GM04503 (cell line): ENCODE data around the gene ZNF689.
"Not testable (repeated sequence)": the region's sequence is repeated elsewhere in the genome, so short reads cannot be mapped to it uniquely, and the experiment has no call there.

ENCODE experiments used
- DNase-seq: peaks from one replicate; pipeline ENCODE4 v3.0.0-alpha.2; 2012; ENCODE audit warnings: low read depth

Gene ZNF689

DNA sequence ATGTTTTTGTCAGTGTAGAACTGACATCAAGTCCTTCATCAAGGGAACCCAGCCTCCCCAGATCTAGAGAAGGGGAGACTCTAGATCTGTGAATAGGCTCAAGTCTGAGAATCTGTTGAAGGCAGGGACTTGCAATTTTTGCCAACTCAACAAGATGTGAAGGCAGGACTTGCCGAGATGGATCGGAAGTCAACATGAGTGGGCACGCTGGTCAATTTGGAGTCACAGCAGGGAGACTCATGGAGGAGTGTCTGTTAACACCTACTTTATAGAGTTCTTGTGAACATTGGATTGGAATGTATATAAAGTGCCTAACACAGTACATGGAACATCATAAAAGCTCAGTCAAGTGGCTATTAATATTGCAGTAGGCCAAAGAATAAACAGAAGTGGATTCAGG is 10.0 kb downstream of the ZNF689 start:
- no peak for DNase-seq

DNA sequence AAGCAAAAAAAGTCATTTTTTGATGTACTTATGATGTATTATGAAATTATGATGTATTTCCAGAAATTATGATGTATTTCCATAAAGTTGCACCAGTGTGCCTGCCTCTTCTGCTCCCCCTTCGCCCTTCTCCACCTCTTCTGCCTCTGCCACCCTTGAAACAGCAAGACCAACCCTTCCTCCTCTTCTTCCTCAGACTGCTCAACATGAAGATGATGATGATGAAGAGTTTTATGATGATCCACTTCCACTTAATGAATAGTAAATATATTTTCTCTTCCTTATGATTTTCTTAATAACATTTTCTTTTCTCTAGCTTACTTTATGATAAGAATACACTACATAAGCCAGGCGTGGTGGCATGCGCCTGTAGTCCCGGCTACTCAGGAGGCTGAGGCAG is 17.3 kb downstream of the ZNF689 start:
- DNase-seq = no peak

DNA sequence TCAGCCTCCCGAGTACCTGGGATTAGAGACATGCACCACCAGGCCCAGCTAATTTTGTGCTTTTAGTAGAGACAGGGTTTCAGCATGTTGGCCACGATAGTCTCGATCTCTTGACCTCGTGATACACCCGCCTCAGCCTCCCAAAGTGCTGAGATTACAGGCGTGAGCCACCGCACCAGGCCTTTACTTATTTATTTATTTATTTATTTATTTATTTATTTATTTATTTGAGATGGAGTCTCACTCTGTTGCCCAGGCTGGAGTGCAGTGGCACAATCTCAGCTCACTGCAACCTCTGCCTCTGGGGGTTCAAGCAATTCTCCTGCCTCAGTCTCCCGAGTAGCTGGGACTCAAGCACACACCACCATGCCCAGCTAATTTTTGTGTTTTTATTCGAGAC is 19.3 kb downstream of the ZNF689 start:
- DNase-seq = not testable (repeated sequence)

DNA sequence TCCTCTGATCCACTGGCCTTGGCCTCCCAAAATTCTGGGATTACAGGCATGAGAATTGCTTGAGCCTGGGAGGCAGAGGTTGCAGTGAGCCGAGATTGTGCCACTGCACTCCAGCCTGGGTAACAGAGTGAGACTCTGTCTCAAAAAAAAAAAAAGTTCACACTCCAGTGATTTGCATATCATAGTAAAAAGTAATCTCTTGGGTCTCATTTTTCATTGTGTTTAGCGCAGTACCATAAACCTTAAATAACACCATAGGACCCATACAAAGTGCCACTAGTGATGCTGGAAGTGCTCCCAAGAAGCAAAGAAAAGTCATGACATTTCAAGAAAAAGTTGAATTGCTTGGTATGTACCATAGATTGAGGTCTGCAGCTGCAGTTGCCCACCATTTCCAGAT is 20.6 kb downstream of the ZNF689 start:
- DNase-seq = not testable (repeated sequence)

DNA sequence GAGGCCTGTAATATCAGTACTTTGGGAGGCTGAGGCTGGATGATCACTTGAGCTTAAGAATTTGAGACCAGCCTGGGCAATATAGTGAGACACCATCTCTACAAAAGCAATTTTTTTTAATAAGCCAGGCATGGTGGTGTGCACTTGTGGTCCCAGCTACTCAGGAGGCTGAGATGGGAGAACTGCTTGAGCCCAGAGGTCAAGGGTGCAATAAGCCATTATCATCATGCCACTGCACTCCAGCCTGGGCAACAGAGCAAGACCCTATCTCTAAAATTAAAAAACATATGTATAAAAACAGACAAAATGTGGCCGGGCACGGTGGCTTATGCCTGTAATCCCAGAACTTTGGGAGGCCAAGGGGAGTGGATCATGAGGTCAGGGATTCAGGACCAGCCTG is 21.5 kb downstream of the ZNF689 start:
- no peak for DNase-seq

DNA sequence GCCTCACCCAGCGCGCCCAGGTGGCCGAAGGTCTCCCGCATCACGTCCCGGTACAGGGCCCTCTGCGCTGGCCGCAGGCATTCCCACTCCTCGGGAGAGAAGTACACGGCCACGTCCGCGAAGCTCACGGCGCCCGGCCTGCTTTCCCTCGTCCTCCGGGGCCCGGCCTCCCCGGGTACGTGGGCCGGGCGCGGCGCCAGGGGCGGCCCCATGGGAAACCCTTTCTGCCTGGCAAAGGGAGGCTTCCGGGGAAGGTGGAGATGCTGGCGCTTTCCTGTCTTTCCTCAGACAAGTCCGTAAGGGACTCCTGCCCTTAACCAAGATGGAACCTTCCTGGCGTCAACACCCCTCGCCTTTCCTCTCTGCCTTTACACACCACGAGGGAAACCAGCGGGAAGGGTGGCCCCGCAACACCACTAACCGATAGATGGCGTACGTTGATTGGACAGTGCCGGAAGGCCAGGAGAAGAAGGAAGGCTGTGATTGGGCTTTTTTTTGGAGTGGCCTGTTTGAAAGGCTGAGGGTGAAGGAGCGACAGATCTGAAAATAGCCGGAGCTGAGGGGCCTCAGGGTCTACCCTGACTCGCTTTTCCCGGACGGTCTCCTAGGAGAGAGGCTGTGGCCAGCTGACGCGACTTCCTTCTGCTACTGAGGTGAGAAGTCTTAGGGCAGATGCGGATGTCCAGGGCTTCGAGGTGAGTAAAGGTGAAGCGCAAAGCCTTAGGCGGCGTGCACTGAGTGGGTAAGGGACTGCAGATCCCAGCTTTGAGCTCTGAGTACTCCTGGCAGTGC is 24.6 kb downstream of the ZNF689 start, which contains the start of gene ZNF785:
Gene ZNF785, minus strand, starts transcription at position 298 of the 792 bp plus-strand sequence. Its CDS starts 86 bp downstream, at position 212.
- DNase-seq = peak; percentile 98

DNA sequence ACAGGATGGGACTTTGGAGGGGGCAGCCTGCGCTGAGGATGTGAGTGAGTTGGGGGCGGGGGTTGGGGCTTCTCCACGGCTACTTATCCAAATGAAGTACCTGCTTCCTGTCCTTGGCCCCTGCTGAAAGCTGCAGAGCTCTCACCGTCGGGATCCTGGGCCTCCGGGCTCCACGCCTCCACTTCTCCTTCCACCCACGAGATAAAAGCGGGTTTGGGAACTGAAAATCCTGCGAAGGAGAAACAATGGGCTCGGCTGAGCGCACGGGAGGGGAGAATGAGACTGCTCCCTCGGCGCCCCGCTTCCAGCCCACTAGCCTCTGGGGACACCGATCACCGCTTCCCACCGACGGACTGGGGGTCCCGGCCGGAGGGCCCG is 25.2 kb downstream of the ZNF689 start:
- DNase-seq = no peak

DNA sequence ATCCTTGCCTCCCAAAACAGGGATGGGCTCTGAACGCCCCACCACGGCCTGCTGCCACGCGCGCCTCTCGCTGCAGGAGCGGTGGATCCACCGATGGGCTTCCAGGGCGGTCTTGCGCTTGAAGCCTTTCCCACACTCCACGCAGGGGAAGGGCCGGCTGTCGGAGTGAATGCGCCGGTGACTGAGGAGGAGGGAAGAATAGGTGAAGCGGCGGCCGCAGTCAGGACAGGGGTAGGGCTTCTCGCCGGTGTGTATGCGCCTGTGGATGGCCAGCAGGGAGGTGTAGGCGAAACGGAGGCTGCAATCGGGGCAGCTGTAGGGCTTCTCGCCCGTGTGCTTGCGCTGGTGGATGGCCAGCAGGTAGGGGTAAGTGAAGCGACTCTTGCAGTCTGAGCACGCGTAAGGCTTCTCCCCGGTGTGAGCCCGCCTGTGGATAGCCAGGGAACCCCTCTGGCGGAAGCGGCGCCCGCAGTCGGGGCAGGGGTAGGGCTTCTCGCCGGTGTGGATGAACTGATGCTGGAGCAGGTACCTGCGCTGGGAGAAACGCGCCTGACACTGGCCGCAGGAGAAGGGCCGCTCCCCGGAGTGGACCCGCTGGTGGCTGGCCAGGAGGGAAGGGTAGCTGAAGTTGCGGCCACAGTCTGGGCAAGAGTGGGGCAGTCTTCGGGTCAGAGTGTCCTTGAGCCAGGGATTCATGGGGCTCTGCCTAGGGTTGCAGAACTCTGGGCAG is 27.4 kb downstream of the ZNF689 start:
- no peak for DNase-seq

DNA sequence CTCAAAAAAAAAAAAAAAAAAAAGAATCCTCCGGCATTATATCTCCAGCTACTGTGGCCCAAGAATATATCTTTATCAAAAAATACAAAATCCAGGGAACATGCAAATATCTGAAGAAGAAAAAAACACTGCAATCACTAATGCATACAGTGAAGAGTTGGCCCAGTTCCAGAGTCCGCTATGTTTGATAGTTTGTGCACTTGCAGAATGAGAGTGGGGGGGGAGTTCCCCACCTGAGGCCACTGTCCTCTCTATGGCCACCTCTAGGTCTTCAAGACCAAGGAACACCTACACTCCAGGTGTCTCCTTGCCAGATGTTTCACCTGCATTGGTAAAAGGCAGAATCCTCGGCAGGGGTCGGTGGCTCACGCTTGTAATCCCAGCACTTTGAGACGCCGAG is 28.7 kb downstream of the ZNF689 start:
- no peak for DNase-seq

DNA sequence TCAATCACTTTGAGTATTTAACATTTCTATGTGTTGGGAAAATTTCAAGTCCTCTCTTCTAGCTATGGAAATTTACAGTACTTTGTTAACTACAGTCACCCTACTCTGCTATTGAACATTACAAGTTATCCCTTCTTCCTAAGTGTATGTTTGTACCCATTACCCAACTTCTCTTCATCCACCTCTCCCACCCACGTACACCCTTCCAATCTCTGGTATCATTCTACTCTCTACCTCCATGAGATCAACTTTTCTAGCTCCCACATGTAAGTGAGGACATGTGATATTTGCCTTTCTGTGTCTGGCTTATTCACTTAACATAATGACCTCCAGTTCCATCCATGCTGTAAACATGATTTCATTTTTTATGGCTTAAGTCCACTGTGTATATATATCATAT is 35.5 kb downstream of the ZNF689 start:
- no peak for DNase-seq

DNA sequence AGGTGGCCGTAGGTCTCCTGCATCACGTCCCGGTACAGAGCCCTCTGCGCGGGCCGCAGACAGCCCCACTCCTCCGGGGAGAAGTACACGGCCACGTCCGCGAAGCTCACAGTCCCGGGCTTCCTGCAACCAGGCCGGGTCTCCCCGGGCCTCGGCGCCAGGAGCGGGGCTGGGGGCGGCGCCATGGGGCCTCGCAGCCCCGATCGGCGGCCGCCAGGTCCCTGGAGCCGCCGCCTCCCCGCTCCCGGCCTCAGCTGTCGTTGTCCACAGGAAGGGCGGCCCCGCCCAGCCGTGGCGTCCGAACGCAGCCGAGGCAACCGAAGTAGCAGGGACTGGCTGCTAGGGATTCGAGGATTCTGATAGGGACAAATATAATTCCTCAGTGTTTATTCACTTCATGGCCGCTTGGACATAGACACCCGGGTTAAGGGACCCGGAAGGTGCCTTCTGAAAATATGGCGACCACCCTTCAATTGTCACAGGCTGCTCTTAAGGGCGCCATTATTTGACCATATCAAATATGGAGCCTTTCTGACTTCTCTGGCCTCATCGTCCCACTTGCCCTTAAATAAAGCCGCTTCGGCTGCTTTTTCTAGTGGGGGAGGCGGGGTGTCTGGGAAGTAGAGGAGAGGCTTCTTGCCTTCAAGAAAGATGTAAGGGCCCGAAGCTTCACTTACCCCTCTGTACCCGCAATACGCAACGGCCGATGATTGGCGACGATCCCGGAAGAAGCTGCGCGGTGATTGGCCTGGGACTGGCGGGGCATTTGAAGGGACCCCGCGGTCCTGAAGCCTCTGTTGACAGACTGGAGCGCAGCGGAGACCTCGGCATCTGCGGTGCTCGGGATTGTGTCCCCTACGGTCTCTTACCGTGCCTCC is 38.5 kb downstream of the ZNF689 start, which contains the start of gene ZNF688:
Gene ZNF688, minus strand, starts transcription at position 270 of the 878 bp plus-strand sequence. Its CDS starts 85 bp downstream, at position 185.
- peak; percentile 93 for DNase-seq

DNA sequence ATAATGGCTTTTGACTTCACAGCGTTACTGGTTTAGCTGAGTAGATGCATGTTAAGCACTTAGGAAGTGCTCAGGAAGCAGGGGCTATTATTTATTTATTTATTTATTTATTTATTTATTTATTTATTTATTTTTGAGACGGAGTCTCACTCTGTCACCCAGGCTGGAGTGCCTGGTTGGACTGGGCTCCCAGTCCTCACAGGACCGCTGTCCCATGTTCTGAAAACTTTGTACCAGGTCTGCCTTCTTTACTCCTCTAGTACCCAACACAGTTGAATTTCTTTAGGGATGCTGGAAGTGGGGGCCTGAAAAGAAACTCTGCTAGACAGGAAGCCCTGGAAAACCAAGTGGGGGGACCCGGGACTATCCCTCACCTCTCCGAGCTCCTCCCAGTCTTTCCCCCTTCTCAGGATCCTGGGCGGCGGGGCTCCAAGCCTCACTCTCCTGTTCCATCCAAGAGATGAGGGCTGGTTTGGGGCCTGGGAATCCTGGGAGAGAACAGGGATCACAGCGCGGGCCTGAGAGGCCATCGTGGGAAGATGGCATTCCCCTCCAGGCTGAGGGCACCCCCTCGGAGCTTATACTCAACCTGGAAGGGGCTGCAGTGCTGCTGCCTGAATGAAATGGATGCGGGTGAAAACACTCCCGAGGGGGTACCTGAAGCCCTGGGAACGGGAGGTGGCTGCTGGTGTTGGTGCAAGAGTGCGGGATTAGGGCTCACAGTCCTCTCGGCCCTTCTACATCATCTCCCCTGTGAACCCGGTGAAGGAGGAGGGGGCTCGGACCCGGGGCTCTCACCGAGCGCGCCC is 39.3 kb downstream of the ZNF689 start:
- DNase-seq = no peak

DNA sequence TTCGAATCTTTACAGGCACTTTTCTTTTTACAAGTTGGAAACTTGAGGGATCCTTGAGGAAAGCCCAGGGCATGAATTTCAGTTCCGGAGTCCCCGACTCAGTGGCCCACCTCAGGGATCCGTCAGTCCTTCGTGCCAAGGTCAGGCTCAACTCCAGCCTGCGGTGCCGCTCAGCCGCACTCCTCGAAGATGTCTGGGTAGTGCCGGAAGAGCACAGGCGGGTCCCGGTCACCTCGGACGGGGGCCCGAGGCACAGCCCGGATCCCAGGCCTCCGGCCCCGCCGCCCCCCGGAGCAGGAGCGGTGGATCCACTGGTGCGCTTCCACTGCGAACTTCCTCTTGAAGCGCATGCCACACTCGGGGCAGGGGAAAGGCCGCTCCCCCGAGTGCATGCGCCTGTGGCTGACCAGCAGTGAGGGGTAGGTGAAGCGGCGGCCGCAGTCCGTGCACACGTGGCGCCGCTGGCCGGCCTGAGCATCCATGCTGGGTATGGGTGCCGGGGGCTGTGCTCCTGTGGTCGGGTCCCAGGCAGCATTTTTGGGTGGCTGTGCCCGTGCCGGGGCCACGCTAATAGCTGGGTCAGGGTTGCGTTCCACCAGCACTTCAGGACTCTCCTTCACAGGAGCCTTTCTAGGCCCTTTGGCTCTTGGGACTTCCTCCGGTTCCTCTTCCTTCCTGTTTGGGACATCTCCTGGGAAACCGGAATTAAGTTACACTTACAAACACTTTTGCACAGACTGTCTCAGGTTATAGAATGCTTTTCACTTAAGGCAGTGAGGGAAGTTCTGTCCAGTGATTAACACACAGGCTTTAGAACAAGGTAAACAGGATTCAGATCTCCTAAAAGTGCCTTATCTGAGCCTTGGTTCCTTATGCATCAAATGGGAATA is 40.2 kb downstream of the ZNF689 start:
- DNase-seq = no peak

DNA sequence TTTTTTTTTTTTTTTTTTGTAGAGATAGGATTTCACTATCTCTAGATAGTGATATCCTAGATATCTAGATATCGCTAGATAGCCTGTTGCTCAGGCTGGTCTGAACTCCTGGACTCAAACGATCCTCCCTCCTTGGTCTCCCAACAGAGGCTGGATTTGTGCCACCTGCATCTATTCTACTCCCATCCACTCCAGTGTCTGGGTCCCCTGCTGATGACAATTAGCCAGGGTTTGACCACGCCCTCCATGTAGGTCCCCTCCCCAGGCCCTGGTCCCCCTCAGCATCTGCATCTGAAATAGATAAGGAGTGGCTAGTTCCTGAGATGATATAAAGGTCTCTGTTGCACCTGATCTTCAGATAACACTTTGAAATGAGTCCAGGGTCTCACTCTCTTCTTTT is 40.9 kb downstream of the ZNF689 start:
- no peak for DNase-seq

DNA sequence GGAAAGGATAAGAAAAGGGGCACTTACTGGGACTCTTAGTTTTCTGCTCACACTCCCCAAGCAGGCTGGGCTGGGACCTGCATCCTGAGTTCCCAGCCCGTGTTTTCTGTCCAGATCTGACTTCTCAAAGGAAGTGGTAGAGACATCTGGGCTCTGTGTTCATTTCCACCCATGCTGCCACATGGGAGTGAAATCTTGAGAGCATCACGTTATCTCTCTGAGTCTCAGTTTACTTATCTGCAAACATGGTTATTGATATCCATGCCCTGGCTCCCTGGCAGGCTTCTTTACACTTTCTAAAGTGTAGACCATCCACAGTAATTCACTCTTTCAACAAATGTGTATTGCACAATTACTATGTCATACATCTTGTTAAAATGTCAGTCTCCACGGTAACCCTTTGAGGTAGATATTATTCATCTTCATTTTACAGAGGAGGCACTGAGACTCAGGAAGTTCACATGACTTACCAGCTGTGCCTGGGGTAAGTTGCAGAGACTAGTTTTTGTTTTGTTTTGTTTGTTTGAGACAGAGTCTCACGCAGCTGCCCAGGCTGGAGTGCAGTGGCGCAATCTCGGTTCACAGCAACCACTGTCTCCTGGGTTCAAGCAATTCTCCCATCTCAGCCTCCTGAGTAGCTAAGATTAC is 42.1 kb downstream of the ZNF689 start:
- DNase-seq = peak; percentile 56

DNA sequence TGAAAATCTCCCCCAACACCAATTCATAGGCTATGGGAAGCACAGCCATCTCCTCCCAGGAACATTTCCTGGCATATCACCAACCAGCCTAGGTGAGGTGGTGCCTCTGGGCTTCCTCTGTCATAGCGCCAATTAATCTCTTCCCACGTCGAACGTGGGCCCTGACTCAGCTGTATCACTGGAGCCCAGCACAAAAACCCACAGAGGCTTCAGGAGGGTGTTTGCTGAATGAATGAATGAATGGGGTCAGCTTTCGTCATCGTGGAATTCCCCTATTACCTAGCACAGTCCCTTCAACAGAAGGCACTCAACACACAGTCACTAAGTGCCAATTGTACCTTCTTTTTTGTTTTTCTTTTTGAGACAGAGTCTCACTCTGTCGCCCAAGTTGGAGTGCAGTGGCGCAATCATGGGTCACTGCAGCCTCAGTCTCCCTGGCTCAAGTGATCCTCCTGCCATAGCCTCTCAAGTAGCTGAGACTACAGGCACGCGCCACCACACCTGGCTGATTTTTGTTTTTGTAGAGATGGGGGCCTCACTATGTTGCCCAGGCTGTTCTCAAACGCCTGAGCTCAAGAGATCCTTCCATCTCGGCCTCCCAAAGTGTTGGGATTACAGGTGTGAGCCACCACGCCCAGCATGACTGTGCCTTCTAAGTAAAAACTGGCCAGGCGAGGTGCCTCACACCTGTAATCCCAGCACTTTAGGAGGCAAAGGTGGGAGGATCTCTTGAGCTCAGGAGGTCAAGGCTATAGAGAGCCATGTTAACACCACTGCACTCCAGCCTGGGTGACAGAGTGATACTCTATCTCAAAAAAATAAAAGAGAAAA is 42.8 kb downstream of the ZNF689 start:
- no peak for DNase-seq

DNA sequence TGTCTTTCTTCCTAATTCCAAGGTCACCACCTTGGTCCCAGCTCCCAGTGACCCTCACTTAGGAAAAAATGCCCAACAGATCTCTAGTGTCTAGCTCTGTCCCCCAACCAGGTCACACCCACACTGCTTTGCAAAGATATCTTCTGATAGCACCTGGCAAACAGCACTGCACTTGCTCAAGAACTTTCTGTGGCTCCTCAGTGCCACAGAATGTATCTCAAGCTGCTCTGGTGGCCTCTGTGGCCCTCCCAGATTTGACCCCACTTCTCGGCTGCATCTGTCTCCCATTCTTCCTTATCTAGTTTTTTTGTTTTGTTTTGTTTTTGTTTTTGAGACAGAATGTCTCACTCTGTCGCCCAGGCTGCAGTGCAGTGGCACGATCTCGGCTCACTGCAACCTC is 43.7 kb downstream of the ZNF689 start:
- DNase-seq = no peak

DNA sequence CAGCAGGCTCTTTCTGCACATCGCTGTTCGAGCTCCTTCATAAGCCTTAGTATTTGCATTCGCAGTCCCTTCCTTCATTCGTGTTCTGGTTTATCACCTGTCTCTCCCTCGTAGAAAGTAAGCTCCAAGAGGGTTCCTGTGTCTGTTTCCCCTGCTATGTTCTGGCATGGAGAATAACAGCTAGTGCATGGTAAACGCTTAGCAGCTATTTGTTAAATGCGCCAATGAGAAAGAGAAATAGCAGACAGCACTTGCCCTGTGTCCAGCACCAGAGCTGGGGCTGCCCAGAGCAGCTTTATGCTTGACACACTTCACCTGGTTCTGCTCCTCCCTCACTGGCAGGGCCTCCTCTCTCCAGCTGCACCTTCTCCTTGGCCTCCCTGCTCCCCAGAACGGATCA is 44.2 kb downstream of the ZNF689 start:
- DNase-seq = no peak

DNA sequence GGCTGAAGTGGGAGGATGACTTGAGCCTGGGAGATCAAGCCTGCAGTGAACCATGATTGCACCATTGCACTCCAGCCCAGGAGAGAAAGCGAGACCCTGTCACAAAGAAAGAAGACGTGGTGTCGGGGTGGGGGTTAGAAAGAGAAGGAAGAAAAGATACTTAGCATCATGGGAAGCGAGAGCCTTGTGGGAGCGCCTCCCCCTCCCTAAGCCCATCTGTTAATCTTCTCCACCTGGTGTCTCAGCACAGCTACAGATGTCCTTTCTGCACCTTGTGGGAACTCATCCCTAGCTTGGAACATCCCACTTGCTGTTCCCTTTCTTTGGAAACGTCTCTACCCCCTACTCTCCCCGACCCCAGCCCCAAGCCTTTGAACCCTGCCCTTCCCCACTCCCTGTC is 44.7 kb downstream of the ZNF689 start:
- DNase-seq = no peak
